Gastroesophageal sphincter (tissue), 4 donors: Measurements from ENCODE around the gene TMEM50A. TPM values are rescaled to one million over a fixed set of nuclear protein-coding genes. Genes with fewer than 3 reads are reported as not detected.
"Not testable (repeated sequence)": the region's sequence is repeated elsewhere in the genome, so short reads cannot be mapped to it uniquely, and the experiment has no call there.

Source experiments
- ATAC-seq: fragments of 150-250 bp; one replicate; pipeline ENCODE4 v1.9.1; 2016; ENCODE audit warnings: mild to moderate bottlenecking, moderate library complexity
- H3K27ac ChIP-seq, 4 donors: fragments of 200-600 bp; sonication (generic) in 3 of 4; 1 replicate in 3 of 4; 2 replicates in 1 of 4; pipeline ENCODE4 v1.5.1; 2016 to 2019
- H3K27me3 ChIP-seq: fragments of 200-600 bp; sonication (generic); one replicate; pipeline ENCODE4 v1.5.1; 2019
- H3K36me3 ChIP-seq, 2 donors: fragments of 200-600 bp; sonication (generic); one replicate each; pipeline ENCODE4 v1.5.1; 2019; ENCODE audit warnings: control low read depth in 1 of 2
- H3K4me1 ChIP-seq, 3 donors: fragments of 200-600 bp; sonication (generic); 1 replicate in 2 of 3; 2 replicates in 1 of 3; pipeline ENCODE4 v1.5.1; 2016 to 2019; ENCODE audit warnings: control low read depth in 2 of 3
- H3K4me3 ChIP-seq, 2 donors: fragments of 200-600 bp; sonication (generic); one replicate each; pipeline ENCODE4 v1.5.1; 2019; ENCODE audit warnings: mild to moderate bottlenecking in 1 of 2, moderate library complexity in 1 of 2
- H3K9me3 ChIP-seq, 3 donors: fragments of 200-600 bp; sonication (generic); one replicate each; pipeline ENCODE4 v1.5.1; 2017 to 2019; ENCODE audit warnings: control low read depth in 2 of 3
- EP300 ChIP-seq: sonication (generic); formaldehyde crosslinking; IDR thresholded peaks from one replicate; pipeline ENCODE4 v1.6.1; 2017; ENCODE audit warnings: antibody characterized with exemption, mild to moderate bottlenecking
- POLR2A ChIP-seq, 2 donors: fragments of 450-650 bp; IDR thresholded peaks; one replicate each; pipeline ENCODE4 v1.6.1; 2017; ENCODE audit warnings: antibody characterized with exemption in 2 of 2, mild to moderate bottlenecking in 2 of 2, moderate library complexity in 1 of 2
- POLR2AphosphoS5 ChIP-seq: sonication (generic); formaldehyde crosslinking; IDR thresholded peaks from one replicate; pipeline ENCODE4 v1.6.1; 2017; ENCODE audit warnings: antibody characterized with exemption
- WGBS, 2 donors: methylation state at CpG; one replicate each; pipeline ENCODE4 v1.1.5; 2018; ENCODE audit warnings: low coverage in 1 of 2; 5-methylcytosine and 5-hydroxymethylcytosine counted together
- total RNA-seq, 4 donors: library from RNA; depleted of rRNA; stranded (reverse); fragments of >200 nt; gene quantifications; one replicate each; pipeline ENCODE4 v1.1.0, GENCODE V29; 2016
- TF ChIP-seq, protein P1 (sequence below), 4 experiments: fragments of 200-600 bp in 2 of 4; fragments of 450-650 bp in 2 of 4; sonication (generic) in 1 of 4; IDR thresholded peaks; one replicate each; pipeline ENCODE4 v1.5.1; 2017 to 2019; ENCODE audit warnings: antibody characterized with exemption in 4 of 4, mild to moderate bottlenecking in 2 of 4, moderate library complexity in 2 of 4

TMEM50A gene
- total RNA-seq, 4 donors from 2014 or later = 82.6 to 170 (median 88.8) TPM

DNA sequence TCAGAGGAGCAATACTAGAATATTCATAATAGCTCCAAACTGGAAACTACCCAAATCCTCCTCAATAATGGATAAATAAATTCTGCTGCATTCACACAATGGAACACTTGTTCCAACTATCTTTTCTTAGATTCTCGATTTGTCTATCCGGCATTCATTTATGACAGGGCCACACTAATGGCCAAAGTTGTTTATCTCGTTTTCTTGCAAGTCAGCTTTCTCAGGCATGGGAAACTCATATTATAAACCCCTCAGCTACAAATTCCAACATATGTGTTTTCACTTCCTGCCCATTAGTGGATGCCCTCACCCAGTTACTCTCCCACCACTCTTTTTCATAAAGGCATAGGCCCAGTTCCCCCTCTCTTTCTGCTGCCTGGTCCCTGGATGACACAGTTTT is 40.2 kb downstream of the TMEM50A start:
- H3K4me3 ChIP-seq, ATAC-seq, H3K4me1 ChIP-seq, H3K27me3 ChIP-seq, H3K36me3 ChIP-seq, H3K9me3 ChIP-seq, H3K27ac ChIP-seq: not testable (repeated sequence)
- WGBS, 2 donors = 71 to 85% methylated on average over 3 of the region's 3 CpGs

DNA sequence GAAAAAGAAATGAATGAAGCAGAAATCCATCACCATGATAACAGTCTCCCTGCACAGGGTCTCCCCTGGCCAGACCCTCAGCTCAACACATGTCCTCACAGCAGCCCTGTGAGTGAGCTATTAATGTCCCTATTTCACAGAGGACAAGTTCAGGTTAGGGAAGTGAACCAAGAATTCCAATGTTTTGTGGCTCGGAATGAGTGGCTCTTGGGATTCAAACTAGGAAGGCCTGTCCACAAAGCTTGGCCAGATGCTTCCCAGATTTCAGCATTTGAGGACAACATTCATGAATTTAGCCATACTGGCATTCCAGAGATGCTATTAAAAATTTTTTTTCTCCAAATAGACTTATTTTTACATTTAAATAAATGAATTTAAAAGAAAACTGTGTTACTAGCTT is 44.4 kb downstream of the TMEM50A start:
- not testable (repeated sequence) for H3K4me3 ChIP-seq, H3K36me3 ChIP-seq, H3K4me1 ChIP-seq, ATAC-seq, H3K27me3 ChIP-seq, H3K9me3 ChIP-seq, H3K27ac ChIP-seq
- 33 to 90% methylated on average over 1 of the region's 1 CpG for WGBS, 2 donors

DNA sequence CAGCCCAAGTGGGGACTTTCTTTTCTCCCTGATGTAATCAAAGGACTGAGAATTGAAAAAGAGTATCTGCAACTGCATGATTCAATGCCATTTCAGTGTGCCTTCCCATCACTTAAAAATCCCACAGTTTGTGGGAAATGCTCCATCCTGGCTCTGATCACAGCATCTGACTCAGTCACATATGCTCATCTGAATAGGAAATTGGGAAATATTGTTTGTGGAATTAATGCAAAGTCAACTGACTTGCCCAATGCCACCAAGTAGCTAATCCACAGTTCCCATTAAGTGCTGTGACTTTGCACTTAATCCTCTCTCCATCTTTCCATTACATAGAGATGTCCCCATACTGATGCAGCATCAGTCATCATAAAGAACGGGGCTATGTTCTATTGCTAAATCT is 45.0 kb downstream of the TMEM50A start:
- ATAC-seq, H3K27me3 ChIP-seq: not testable (repeated sequence)
- 100% methylated on average over 1 of the region's 1 CpG; no CpG with 5 or more reads in 1 of the 2 donors for WGBS, 2 donors

DNA sequence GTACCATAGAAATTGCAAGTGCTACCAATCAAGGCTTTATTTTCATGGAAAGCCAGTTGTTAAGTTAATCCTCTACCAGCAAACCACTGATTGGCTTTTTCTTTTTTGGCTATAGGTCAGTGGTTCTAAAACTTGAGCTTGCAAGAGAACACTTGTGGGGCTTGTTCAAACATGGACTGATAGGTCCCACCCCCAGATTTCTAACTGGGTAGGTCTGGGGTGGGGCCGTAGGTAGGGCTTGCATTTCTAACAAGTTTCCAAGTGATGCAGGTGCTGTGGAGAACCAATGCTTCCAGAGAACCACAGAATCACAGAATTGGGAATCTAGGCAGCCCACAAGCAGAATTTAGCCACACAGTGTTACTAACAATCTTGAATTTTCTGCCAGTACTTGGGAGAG is 45.7 kb downstream of the TMEM50A start:
- H3K36me3 ChIP-seq, H3K27ac ChIP-seq, H3K27me3 ChIP-seq, H3K4me1 ChIP-seq, ATAC-seq, H3K4me3 ChIP-seq, H3K9me3 ChIP-seq: not testable (repeated sequence)
- no CpG with 5 or more reads among the region's 1 CpG for WGBS, 2 donors

More for the DNA sequence above, 45.0 kb downstream of the TMEM50A start:
- H3K27ac ChIP-seq, H3K4me3 ChIP-seq, H3K36me3 ChIP-seq, H3K4me1 ChIP-seq, H3K9me3 ChIP-seq: not testable (repeated sequence)

DNA sequence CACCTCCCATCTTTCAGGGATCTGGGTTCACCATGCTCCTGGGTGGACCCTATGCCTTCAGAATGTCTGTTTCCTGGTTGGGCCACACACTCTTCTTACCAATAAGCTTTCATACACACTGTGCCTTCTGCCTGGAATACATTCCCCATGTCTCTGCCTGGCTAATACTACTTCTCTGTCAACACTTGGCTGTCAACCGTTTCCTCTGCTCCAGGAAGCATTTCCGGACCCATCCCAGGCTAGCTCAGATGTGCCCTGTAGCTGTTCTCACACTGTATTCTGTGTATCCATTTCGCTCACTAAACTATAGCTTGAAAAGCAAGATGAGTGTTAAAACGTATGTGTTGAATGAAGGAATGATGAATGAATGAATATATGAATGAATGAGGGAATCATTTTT is 49.0 kb downstream of the TMEM50A start:
- not testable (repeated sequence) for ATAC-seq, H3K27ac ChIP-seq, H3K9me3 ChIP-seq, H3K4me1 ChIP-seq, H3K4me3 ChIP-seq, H3K27me3 ChIP-seq, H3K36me3 ChIP-seq
- WGBS, 2 donors = 44 to 69% methylated on average over 3 to 4 of the region's 4 CpGs

DNA sequence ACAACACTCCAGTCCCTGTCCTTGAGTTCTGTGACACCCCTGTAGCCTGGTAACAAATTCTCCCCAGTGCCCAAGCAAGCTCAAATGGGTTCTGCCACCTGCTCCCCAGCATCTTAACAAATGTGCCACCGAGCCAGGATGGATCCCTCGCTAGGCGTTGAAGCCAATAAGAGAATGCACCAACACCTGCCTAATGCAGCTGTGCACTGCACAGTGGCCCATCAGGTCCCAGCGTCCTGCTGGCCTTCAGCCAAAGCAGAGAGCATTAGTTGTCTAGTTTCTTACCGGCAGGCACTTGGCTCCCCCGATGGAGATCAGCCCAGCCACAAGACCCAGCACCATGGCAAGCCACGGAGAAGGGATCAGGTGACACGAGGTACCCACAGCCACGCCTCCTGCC is 50.6 kb downstream of the TMEM50A start:
- H3K27ac ChIP-seq, H3K27me3 ChIP-seq, H3K4me3 ChIP-seq, H3K36me3 ChIP-seq, H3K4me1 ChIP-seq, ATAC-seq, H3K9me3 ChIP-seq: not testable (repeated sequence)
- 90 to 96% methylated on average over 2 to 3 of the region's 9 CpGs for WGBS, 2 donors

DNA sequence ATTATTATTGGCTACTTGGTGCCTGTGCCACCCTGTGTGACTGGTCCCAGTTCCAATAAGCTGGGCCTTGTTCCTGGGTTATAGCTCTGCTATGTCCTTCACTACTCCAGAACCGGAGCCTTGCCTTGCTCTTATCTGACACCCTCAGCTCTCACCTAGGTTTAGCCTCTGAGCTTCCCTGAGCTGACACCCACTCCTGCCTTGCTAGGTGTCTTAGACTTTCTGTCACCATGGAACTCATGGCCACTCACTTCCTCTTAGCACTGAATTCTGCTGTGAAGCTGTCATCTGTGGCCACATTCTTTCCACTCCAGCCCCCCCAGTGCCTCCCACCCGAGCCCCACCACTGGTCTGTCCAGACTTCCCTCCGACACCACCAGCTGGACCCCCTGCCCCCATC is 51.6 kb downstream of the TMEM50A start:
- H3K9me3 ChIP-seq = not testable (repeated sequence)

DNA sequence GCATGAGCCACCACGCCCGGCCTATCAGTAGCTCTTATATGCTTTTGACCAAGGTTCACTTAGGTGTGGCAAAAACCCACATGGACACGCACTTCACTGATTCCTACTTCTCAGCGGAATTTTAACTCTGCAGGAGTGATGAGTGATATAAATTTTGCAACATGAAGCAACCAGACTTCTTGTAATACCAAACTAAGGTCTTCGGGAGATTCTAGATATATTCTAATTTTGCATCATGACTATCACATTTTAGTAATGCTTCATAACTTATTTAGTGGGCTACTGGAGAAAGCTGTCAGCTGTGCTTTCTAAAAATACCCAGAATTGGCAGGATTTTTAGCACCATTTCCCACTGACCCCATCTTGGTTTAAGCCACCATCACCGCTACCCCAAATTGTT is 54.7 kb downstream of the TMEM50A start:
- Histone ChIP-seq H3K4me3 (no peak overlapping the region), H3K27ac (no peak overlapping the region), H3K4me1 (no peaks in the 10 kb centered on the region), H3K27me3 (no peaks in the 10 kb centered on the region), H3K36me3 (no peaks in the 10 kb centered on the region), H3K9me3 (no peaks in the 10 kb centered on the region)
- ATAC-seq = no peak
- 86 to 93% methylated on average over 3 to 6 of the region's 6 CpGs for WGBS, 2 donors
- TF ChIP-seq, protein P1, sequence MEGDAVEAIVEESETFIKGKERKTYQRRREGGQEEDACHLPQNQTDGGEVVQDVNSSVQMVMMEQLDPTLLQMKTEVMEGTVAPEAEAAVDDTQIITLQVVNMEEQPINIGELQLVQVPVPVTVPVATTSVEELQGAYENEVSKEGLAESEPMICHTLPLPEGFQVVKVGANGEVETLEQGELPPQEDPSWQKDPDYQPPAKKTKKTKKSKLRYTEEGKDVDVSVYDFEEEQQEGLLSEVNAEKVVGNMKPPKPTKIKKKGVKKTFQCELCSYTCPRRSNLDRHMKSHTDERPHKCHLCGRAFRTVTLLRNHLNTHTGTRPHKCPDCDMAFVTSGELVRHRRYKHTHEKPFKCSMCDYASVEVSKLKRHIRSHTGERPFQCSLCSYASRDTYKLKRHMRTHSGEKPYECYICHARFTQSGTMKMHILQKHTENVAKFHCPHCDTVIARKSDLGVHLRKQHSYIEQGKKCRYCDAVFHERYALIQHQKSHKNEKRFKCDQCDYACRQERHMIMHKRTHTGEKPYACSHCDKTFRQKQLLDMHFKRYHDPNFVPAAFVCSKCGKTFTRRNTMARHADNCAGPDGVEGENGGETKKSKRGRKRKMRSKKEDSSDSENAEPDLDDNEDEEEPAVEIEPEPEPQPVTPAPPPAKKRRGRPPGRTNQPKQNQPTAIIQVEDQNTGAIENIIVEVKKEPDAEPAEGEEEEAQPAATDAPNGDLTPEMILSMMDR (IDR thresholded peaks at IDR 0.05) = no peak
- TF ChIP-seq POLR2AphosphoS5 (no peak), POLR2A (IDR thresholded peaks at IDR 0.05) (no peak), EP300 (no peak)

More for the DNA sequence above, 51.6 kb downstream of the TMEM50A start:
- not testable (repeated sequence) for H3K27me3 ChIP-seq, ATAC-seq, H3K4me3 ChIP-seq, H3K36me3 ChIP-seq, H3K27ac ChIP-seq, H3K4me1 ChIP-seq
- WGBS, 2 donors = 73 to 75% methylated on average over 1 of the region's 3 CpGs

DNA sequence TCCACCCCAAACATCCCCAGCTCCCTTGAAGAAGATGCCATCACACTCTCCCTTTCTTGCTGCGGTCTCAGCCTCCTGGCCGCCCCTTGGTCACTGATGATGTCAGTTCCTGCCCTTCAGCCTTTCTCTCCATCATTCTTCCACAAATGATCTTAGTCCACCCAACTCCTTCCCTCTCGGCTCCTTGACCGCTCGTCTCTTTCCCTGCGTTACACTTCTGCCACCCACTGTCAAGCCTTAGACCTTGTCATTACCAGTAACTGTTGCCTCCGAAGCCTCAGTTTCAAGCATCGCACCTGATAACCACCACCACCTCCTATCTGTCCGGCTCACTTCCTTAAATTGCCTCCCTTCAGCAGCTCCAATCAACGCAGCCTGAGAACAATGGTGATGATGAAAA is 59.4 kb downstream of the TMEM50A start:
- H3K9me3 ChIP-seq, H3K4me1 ChIP-seq, ATAC-seq, H3K4me3 ChIP-seq, H3K27me3 ChIP-seq, H3K27ac ChIP-seq, H3K36me3 ChIP-seq: not testable (repeated sequence)
- WGBS, 2 donors = 48 to 77% methylated on average over 2 to 6 of the region's 10 CpGs

DNA sequence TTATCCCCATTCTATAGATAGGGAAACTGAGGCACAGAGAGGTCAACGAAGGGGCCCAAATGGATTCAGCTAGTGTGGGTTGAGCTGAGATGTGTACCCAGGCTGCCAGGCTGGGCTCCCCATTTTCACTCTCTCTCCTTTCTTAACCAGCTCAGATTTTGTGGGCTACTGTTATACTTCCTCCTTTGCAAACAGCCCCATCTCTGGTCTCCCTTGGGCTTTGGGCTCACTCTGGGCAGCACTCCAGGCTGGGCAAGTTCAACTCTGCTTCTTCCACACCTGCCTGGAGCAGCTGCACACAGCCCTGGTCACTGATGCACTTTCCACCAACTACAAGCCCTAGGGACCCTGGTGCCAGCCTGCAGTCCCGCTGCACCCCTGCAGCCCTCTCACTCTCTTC is 59.9 kb downstream of the TMEM50A start:
- not testable (repeated sequence) for H3K36me3 ChIP-seq, H3K4me1 ChIP-seq, H3K27ac ChIP-seq, H3K27me3 ChIP-seq, H3K9me3 ChIP-seq, H3K4me3 ChIP-seq, ATAC-seq
- no CpG with 5 or more reads among the region's 2 CpGs for WGBS, 2 donors
